ENCODE measurements around the gene EZR. TPM values are rescaled to one million over a fixed set of nuclear protein-coding genes. Genes with fewer than 3 reads are reported as not detected.

Gene EZR
- polyA plus RNA-seq, 2 of the 4 experiments (the other 2 are of a cell fraction) = 219 to 254 TPM

DNA sequence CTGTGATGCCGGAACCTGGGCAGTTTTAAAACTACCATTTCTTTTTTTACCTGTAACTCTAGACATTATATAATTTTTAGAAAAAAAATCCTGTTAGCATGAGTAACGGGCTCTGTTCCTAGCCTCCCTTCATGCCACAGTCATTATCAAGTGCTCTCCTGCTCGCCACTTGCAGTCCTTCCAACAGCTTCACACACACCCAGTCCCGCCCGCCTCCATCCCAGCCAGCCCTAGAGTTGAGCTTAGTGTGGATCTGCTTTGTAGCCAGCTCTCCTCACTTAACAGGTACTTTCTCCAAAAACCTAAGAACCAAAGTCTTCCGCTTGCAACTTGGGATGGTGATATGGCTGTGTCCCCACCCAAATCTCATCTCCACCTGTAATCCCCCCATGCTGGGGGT lies 51.5 kb downstream of the EZR start:
- CTCF ChIA-PET = interaction anchor here (0.6 to 1.2 kb wide), 3 partner anchors 9 to 623 kb away, joined by 3 read pairs; no protein-coding TSS in a partner anchor

DNA sequence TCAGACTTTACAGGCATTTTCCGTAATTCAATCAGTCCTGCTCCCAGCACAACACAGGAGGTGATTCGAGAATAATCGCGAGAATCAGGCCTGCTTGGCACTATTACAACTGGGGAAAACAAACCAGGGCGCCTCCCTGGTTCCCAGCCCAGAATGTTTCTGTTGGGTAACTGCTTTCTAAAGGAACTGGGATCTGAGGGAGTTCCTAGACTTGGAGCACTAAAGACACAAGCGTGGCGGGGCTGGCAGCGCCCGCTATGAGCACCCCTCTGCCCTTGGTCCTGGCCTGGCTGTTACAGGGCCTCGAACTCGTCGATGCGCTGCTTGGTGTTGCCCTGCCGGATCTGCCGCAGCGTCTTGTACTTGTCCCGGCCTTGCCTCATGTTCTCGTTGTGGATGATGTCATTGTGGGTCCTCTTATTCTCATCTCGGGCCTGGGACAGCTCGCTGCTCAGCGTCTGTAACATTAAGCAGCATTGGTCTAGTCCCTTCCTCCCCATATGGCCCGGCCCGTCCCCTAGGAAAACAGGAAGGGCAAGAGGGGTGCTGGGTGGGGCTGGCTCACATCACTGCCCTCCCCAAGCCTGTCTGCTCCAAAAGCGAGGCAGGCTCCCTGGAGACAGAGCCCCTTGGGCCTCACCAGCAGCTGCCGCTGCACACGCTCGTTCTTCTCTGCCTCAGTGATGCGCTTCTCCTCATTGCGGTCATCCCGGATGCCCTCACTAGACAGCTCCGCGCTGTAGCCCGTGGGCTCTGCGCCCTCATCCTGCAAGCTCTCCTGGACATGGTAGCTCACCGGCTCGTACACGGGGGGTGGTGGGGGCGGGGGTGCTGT lies 52.3 kb downstream of the EZR start:
- TF ChIP-seq NPAS2 (CRISPR knock-in tag; IDR thresholded peaks at IDR 0.05; ENCODE audit: borderline replicate concordance) (no peak), CTCF (IDR thresholded peaks at IDR 0.05) (no peak), SMC3 (IDR thresholded peaks at IDR 0.05) (no peak), CBX8 (IDR thresholded peaks at IDR 0.05) (no peak), MAZ (IDR thresholded peaks at IDR 0.05; ENCODE audit: borderline replicate concordance, low read depth, low read length) (no peak), HDAC2 (IDR thresholded peaks at IDR 0.05) (no peak), ZFP36 (IDR thresholded peaks at IDR 0.05; ENCODE audit: borderline replicate concordance, partially characterized antibody) (no peak), HOXB5 (CRISPR knock-in tag; IDR thresholded peaks at IDR 0.05) (no peak), CEBPB (IDR thresholded peaks at IDR 0.05) (no peak), HOXA7 (CRISPR knock-in tag; IDR thresholded peaks at IDR 0.05) (no peak), POLR2A (IDR thresholded peaks at IDR 0.05; ENCODE audit: low read length) (no peak), GATA3 (IDR thresholded peaks at IDR 0.05; ENCODE audit: borderline replicate concordance) (no peak), EHMT2 (IDR thresholded peaks at IDR 0.05; ENCODE audit: low read depth) (no peak), KDM5A (IDR thresholded peaks at IDR 0.05) (no peak), FOSB (CRISPR knock-in tag; IDR thresholded peaks at IDR 0.05) (no peak)
- TF ChIP-seq, protein P1, sequence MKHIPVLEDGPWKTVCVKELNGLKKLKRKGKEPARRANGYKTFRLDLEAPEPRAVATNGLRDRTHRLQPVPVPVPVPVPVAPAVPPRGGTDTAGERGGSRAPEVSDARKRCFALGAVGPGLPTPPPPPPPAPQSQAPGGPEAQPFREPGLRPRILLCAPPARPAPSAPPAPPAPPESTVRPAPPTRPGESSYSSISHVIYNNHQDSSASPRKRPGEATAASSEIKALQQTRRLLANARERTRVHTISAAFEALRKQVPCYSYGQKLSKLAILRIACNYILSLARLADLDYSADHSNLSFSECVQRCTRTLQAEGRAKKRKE (CRISPR knock-in tag; IDR thresholded peaks at IDR 0.05; ENCODE audit: low read depth) = no peak
- TF ChIP-seq, protein P2, sequence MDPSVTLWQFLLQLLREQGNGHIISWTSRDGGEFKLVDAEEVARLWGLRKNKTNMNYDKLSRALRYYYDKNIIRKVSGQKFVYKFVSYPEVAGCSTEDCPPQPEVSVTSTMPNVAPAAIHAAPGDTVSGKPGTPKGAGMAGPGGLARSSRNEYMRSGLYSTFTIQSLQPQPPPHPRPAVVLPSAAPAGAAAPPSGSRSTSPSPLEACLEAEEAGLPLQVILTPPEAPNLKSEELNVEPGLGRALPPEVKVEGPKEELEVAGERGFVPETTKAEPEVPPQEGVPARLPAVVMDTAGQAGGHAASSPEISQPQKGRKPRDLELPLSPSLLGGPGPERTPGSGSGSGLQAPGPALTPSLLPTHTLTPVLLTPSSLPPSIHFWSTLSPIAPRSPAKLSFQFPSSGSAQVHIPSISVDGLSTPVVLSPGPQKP (IDR thresholded peaks at IDR 0.05; ENCODE audit: low read depth, low read length) = no peak
- H3K4me1 ChIP-seq = no peaks in the 10 kb centered on the region
- CTCF ChIA-PET = interaction anchor here (0.7 to 1.8 kb wide), 2 partner anchors 9 to 133 kb away, joined by 3 to 6 read pairs; no protein-coding TSS in a partner anchor
- FAIRE-seq (no peak), ATAC-seq (no peak), DNase-seq (ENCODE audit: low read depth in 1 of 2, low spot score in 1 of 2) (no peak)
- no peak overlapping the region for H3K4me3 ChIP-seq
- H3K4me2 ChIP-seq = no peak overlapping the region
- H3K27ac ChIP-seq = no peak overlapping the region
- H3K9me3 ChIP-seq = no peaks in the 10 kb centered on the region
- POLR2A ChIA-PET = interaction anchor here (0.6 kb wide), 1 partner anchor 103 kb away, joined by 3 read pairs; no protein-coding TSS in a partner anchor
- 92% methylated on average over 29 of the region's 38 CpGs for WGBS (ENCODE audit: missing lambda C conversion rate)

More for the DNA sequence above, 51.5 kb downstream of the EZR start:
- H3K4me2 ChIP-seq = no peak overlapping the region
- no peak overlapping the region for H3K27ac ChIP-seq
- H3K9me3 ChIP-seq = no peaks in the 10 kb centered on the region
- FAIRE-seq = no peak
- no peak for TF ChIP-seq JUN (IDR thresholded peaks at IDR 0.05)
- POLR2A ChIA-PET = no interaction called here
- DNase-seq (ENCODE audit: low read depth in 1 of 2, low spot score in 1 of 2) = no peak
- WGBS (ENCODE audit: missing lambda C conversion rate) = 84% methylated on average over 5 of the region's 6 CpGs
- no peak for ATAC-seq
- H3K4me3 ChIP-seq = no peak overlapping the region
- H3K4me1 ChIP-seq = no peaks in the 10 kb centered on the region

DNA sequence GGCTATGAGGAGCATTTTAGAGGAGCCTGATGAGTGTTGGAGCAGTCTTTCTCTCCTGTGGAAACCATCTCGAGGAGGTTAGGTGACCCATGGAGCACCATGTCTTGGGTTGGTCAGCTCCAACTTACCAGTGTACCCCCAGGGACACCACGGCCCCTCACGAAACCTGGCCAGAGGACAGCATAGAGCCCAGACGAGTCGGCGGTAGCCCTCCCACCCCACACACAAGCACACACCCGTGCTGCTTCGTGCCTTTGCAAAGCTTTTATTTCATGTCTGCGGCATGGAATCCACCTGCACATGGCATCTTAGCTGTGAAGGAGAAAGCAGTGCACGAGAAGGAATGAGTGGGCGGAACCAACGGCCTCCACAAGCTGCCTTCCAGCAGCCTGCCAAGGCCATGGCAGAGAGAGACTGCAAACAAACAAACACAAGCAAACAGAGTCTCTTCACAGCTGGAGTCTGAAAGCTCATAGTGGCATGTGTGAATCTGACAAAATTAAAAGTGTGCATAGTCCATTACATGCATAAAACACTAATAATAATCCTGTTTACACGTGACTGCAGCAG lies 53.6 kb downstream of the EZR start:
- Histone ChIP-seq H3K4me2 (no peak overlapping the region), H3K4me3 (no peak overlapping the region), H3K4me1 (no peaks in the 10 kb centered on the region), H3K9me3 (no peaks in the 10 kb centered on the region), H3K27ac (no peak overlapping the region)
- DNase-seq (ENCODE audit: low read depth in 1 of 2, low spot score in 1 of 2) (no peak), FAIRE-seq (no peak), ATAC-seq (no peak)
- WGBS (ENCODE audit: missing lambda C conversion rate) = 88% methylated on average over 12 of the region's 13 CpGs
- POLR2A ChIA-PET = no interaction called here
- CTCF ChIA-PET = interaction anchor here (0.6 to 2.9 kb wide), 4 partner anchors 10 to 74 kb away, joined by 3 to 8 read pairs (median 4); no protein-coding TSS in a partner anchor
- no peak for TF ChIP-seq ZSCAN20 (CRISPR knock-in tag; IDR thresholded peaks at IDR 0.05)
- no peak for TF ChIP-seq RNF2 (IDR thresholded peaks at IDR 0.05; ENCODE audit: borderline replicate concordance, low read depth)
- no peak for TF ChIP-seq SMC3 (IDR thresholded peaks at IDR 0.05)
- TF ChIP-seq JUNB (IDR thresholded peaks at IDR 0.05) = no peak
- no peak for TF ChIP-seq FOSL2 (IDR thresholded peaks at IDR 0.05)
- no peak for TF ChIP-seq FOSL2 (CRISPR knock-in tag; IDR thresholded peaks at IDR 0.05)
- TF ChIP-seq, protein P1 (CRISPR knock-in tag; IDR thresholded peaks at IDR 0.05; ENCODE audit: low read depth) = no peak
- TF ChIP-seq, protein P2 (IDR thresholded peaks at IDR 0.05; ENCODE audit: low read depth, low read length) = no peak

Measured in A549 (cell line).